H1 (cell line): ENCODE data around the gene RINT1. TPM values are rescaled to one million over a fixed set of nuclear protein-coding genes. Genes with fewer than 3 reads are reported as not detected.

Experiments used
- CHD7 ChIP-seq: fragments of 300-600 bp; sonication (generic); IDR thresholded peaks from 2 replicates; pipeline ENCODE4 v1.7.1; 2012; ENCODE audit warnings: low read length, moderate library complexity, mild to moderate bottlenecking, inconsistent platforms; ENCODE audit not compliant: insufficient replicate concordance
- CTBP2 ChIP-seq: IDR thresholded peaks from 2 replicates; pipeline ENCODE4 v1.7.0; 2011; ENCODE audit warnings: borderline replicate concordance, mild to moderate bottlenecking, moderate library complexity, mixed read lengths, low read length; ENCODE audit not compliant: insufficient read depth, insufficient read length
- KDM4A ChIP-seq: IDR thresholded peaks from one replicate; pipeline ENCODE4 v1.7.1; 2012; ENCODE audit warnings: low read depth, mild to moderate bottlenecking, moderate library complexity, low read length, inconsistent platforms; ENCODE audit not compliant: severe bottlenecking
- NRF1 ChIP-seq: IDR thresholded peaks from 2 replicates; pipeline ENCODE4 v1.6.1; 2011; ENCODE audit warnings: mild to moderate bottlenecking, low read depth, low read length, improper control_type of control experiment
- POLR2AphosphoS5 ChIP-seq: IDR thresholded peaks from 2 replicates; pipeline ENCODE4 v1.6.1; 2011; ENCODE audit warnings: low read depth, low read length
- POU5F1 ChIP-seq: IDR thresholded peaks from 2 replicates; pipeline ENCODE4 v1.6.1; 2011; ENCODE audit warnings: low read depth, mild to moderate bottlenecking, low read length, moderate library complexity
- polyA plus RNA-seq, 7 experiments: library from polyadenylated mRNA; depleted of rRNA in 3 of 7; stranded (reverse) in 5 of 7; unstranded in 2 of 7; fragments of >200 nt in 5 of 7; fragments of 200-250 nt in 2 of 7; gene quantifications; 1 replicate in 5 of 7; 2 replicates in 1 of 7; 4 replicates in 1 of 7; pipeline versions ENCODE4 v1.2.1 to v1.2.3, GENCODE V29; 2011 to 2013; ENCODE audit warnings: missing spikeins in 2 of 7, mixed read lengths in 2 of 7
- total RNA-seq: library from RNA; stranded (reverse); fragmentation: NEBNext Ultra II Directional; extraction: Animal tissue kit (Norgen Biotek cat#: 25700); gene quantifications from 2 replicates; pipeline ENCODE4 v1.2.1, GENCODE V29; 2021

The RINT1 gene
- total and polyA plus RNA-seq, 2 of the 8 experiments (the other 6 are each of a cell fraction or from before 2014, with no cell fraction given) = 7.8 to 21.8 TPM

- TF ChIP-seq CHD7 = no peak
- no peak for TF ChIP-seq POU5F1
- no peak for TF ChIP-seq KDM4A
- TF ChIP-seq CTBP2 = no peak
- peak; percentile 17; the same call in 1 of the 2 replicates for TF ChIP-seq POLR2AphosphoS5
- no peak for TF ChIP-seq NRF1
These were observed 81.8 kb downstream of the RINT1 start (continued) for GRCh38 chr7:105613611-105614330.
